ENCODE measurements around the gene SLC5A11.

DNA sequence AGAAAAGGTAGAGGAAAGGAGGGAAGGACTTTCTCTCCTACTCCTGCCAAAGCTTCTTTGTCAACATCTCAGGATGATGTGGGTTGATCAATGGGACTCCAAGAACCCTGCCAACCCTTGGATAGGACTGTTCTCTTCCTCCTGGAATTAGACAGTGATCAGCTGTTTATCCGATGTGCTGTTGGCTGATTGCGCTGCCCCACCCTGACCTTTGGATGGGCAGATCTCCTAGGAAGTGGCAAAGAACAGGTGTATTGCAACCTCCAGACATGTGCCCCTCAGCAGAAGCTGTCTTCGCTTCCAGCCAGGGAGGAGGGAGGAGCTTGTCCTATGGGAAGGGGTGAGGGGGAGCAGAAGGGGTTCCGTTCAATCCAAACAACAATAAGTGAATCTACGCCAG, 30.5 kb downstream of the SLC5A11 start:
- TF ChIP-seq, protein P1, sequence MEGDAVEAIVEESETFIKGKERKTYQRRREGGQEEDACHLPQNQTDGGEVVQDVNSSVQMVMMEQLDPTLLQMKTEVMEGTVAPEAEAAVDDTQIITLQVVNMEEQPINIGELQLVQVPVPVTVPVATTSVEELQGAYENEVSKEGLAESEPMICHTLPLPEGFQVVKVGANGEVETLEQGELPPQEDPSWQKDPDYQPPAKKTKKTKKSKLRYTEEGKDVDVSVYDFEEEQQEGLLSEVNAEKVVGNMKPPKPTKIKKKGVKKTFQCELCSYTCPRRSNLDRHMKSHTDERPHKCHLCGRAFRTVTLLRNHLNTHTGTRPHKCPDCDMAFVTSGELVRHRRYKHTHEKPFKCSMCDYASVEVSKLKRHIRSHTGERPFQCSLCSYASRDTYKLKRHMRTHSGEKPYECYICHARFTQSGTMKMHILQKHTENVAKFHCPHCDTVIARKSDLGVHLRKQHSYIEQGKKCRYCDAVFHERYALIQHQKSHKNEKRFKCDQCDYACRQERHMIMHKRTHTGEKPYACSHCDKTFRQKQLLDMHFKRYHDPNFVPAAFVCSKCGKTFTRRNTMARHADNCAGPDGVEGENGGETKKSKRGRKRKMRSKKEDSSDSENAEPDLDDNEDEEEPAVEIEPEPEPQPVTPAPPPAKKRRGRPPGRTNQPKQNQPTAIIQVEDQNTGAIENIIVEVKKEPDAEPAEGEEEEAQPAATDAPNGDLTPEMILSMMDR (conservative IDR thresholded peaks at IDR 0.05) = no peak
- TF ChIP-seq EZH2 (IDR thresholded peaks at IDR 0.05; ENCODE audit: low read depth) = no peak
